Measurements from ENCODE around the gene RERE. TPM values are rescaled to one million over a fixed set of nuclear protein-coding genes. Genes with fewer than 3 reads are reported as not detected.

The RERE gene
- total RNA-seq, 3 donors from 2014 or later: 99.5 to 204 (median 174) TPM

- Histone ChIP-seq H3K36me3 (ENCODE audit: low read depth) (no peaks in the 10 kb centered on the region), H3K9me3 (no peaks in the 10 kb centered on the region), H3K4me1 (ENCODE audit: low read depth) (peaks cover 2% of the 10 kb centered on the region), H3K4me3 (no peak overlapping the region)
- intact Hi-C loops (cut with DNase I, micrococcal nuclease): no loop called here
- ATAC-seq (peak; percentile 53), DNase-seq (no peak)
- no peak for TF ChIP-seq CTCF (IDR thresholded peaks at IDR 0.05)
These were observed 284.3 kb downstream of the RERE start for GRCh38 chr1:8533124-8533523.

GRCh38 chr1:8529901-8530300, 287.5 kb downstream of the RERE start:
- DNase-seq (no peak), ATAC-seq (no peak)
- Histone ChIP-seq H3K36me3 (ENCODE audit: low read depth) (no peaks in the 10 kb centered on the region), H3K4me1 (ENCODE audit: low read depth) (peaks cover 2% of the 10 kb centered on the region), H3K4me3 (no peak overlapping the region), H3K9me3 (no peaks in the 10 kb centered on the region)
- TF ChIP-seq CTCF (IDR thresholded peaks at IDR 0.05): no peak
- intact Hi-C loops (cut with DNase I, micrococcal nuclease): no loop called here

- Histone ChIP-seq H3K9me3 (no peaks in the 10 kb centered on the region), H3K4me3 (no peak overlapping the region), H3K36me3 (ENCODE audit: low read depth) (no peaks in the 10 kb centered on the region), H3K4me1 (ENCODE audit: low read depth) (peaks cover 10% of the 10 kb centered on the region)
- ATAC-seq (no peak), DNase-seq (no peak)
- intact Hi-C loops (cut with DNase I, micrococcal nuclease): no loop called here
- no peak for TF ChIP-seq CTCF (IDR thresholded peaks at IDR 0.05)
These were observed 289.5 kb downstream of the RERE start for GRCh38 chr1:8527941-8528340.

GRCh38 chr1:8525558-8526275, 291.7 kb downstream of the RERE start:
- Histone ChIP-seq H3K9me3 (no peaks in the 10 kb centered on the region), H3K36me3 (ENCODE audit: low read depth) (no peaks in the 10 kb centered on the region), H3K4me3 (peak overlapping the region; percentile 5), H3K4me1 (ENCODE audit: low read depth) (peaks cover 10% of the 10 kb centered on the region)
- peak; percentile 64 to 94 (median 71) for DNase-seq
- ATAC-seq: peak; percentile 98
- intact Hi-C loops (cut with DNase I, micrococcal nuclease): no loop called here
- TF ChIP-seq CTCF (IDR thresholded peaks at IDR 0.05): no peak

GRCh38 chr1:8525216-8525557, 292.3 kb downstream of the RERE start:
- DNase-seq: peak in 2 of 3 donors; percentile 32 to 42
- intact Hi-C loops (cut with DNase I, micrococcal nuclease): no loop called here
- Histone ChIP-seq H3K36me3 (ENCODE audit: low read depth) (no peaks in the 10 kb centered on the region), H3K4me1 (ENCODE audit: low read depth) (peaks cover 10% of the 10 kb centered on the region), H3K9me3 (no peaks in the 10 kb centered on the region), H3K4me3 (no peak overlapping the region)
- peak; percentile 45 for ATAC-seq
- TF ChIP-seq CTCF (IDR thresholded peaks at IDR 0.05): no peak

Data from mucosa of descending colon (tissue), 3 donors.